C4-2B (cell line): ENCODE measurements around the gene P2RX5.

Source experiments
- CTCF ChIP-seq: fragments of 450-650 bp; conservative IDR thresholded peaks from 2 replicates; pipeline ENCODE4 v1.5.1; 2017; ENCODE audit warnings: mild to moderate bottlenecking
- ZFX ChIP-seq: fragments of 450-650 bp; IDR thresholded peaks from 2 replicates; pipeline ENCODE4 v1.6.1; 2017

GRCh38 chr17:3690094-3690715 lies 5.8 kb downstream of the P2RX5 start:
- no peak for TF ChIP-seq CTCF
- TF ChIP-seq ZFX, result no peak
